ENCODE data around the gene ODF4. TPM values are rescaled to one million over a fixed set of nuclear protein-coding genes. Genes with fewer than 3 reads are reported as not detected.

Gene ODF4
- total and polyA plus RNA-seq, 2 of the 13 experiments (the other 11 are each of a cell fraction or from before 2014, with no cell fraction given): not detected

DNA sequence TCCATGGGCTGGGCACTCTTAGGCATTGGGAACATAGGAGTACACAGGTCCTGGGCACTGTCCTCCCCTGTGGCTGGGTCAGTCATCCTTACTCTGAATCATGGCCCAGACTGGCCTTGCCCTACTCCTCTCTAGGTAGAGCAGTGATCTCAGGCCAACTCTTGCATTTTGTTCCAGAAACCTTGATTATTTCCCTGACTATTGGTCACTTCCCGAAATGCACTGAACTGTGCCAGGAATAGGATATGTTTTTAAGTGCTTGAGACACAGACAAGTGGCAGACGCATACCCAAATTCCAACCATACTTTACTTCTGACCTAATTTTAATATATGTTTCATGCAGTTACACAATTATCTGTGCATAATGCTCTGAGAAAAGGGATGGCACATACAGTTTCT is 26.6 kb downstream of the ODF4 start:
- FAIRE-seq: no peak
- H3K79me2 ChIP-seq (ENCODE audit: insufficient read depth, low read length): no peaks in the 10 kb centered on the region
- ATAC-seq: no peak
- TF ChIP-seq, protein P1, sequence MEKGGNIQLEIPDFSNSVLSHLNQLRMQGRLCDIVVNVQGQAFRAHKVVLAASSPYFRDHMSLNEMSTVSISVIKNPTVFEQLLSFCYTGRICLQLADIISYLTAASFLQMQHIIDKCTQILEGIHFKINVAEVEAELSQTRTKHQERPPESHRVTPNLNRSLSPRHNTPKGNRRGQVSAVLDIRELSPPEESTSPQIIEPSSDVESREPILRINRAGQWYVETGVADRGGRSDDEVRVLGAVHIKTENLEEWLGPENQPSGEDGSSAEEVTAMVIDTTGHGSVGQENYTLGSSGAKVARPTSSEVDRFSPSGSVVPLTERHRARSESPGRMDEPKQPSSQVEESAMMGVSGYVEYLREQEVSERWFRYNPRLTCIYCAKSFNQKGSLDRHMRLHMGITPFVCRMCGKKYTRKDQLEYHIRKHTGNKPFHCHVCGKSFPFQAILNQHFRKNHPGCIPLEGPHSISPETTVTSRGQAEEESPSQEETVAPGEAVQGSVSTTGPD (CRISPR knock-in tag; IDR thresholded peaks at IDR 0.05): no peak
- no peak for TF ChIP-seq ZNF318 (CRISPR knock-in tag; IDR thresholded peaks at IDR 0.05)
- no peak for TF ChIP-seq STAT5B (CRISPR knock-in tag; IDR thresholded peaks at IDR 0.05)
- TF ChIP-seq ZBTB33 (CRISPR knock-in tag; IDR thresholded peaks at IDR 0.05): no peak
- TF ChIP-seq DZIP1 (CRISPR knock-in tag; IDR thresholded peaks at IDR 0.05): no peak
- TF ChIP-seq ZFP36L2 (CRISPR knock-in tag; IDR thresholded peaks at IDR 0.05): no peak

More for the DNA sequence above, 26.6 kb downstream of the ODF4 start:
- H3K4me2 ChIP-seq (ENCODE audit: low read depth, low read length): no peak overlapping the region
- intact Hi-C loops (cut with micrococcal nuclease; ENCODE audit: unreplicated experiment): no loop called here
- no peak overlapping the region for H3K4me3 ChIP-seq (replicated peaks in 1 of 3; ENCODE audit: insufficient read depth in 1 of 3, low read depth in 2 of 3, low read length in 3 of 3)
- ChIA-PET POLR2A (no interaction called here), CTCF (ENCODE audit: low intra/inter-chr PET ratio, low total read pairs) (no interaction called here)
- no peaks in the 10 kb centered on the region for H3K27me3 ChIP-seq (ENCODE audit: control insufficient read depth in 1 of 2, insufficient read depth in 2 of 2, low read length in 2 of 2)
- H3K36me3 ChIP-seq (replicated peaks in 1 of 2; ENCODE audit: control insufficient read depth in 1 of 2, insufficient read depth in 2 of 2, low read length in 2 of 2): peaks cover 2 to 9% of the 10 kb centered on the region in 2 experiments; a peak in 3 of 5 replicates
- no peak overlapping the region for H3K9ac ChIP-seq (ENCODE audit: insufficient read depth, low read depth, low read length)
- in situ Hi-C loops (cut with HindIII; ENCODE audit: extremely low pct_ligation_motif_present, low pct_unique_long_range_greater_than_20kb): no loop called here
- no peaks in the 10 kb centered on the region for H3K9me3 ChIP-seq (ENCODE audit: low read length)
- H3K27ac ChIP-seq (ENCODE audit: extremely low read length, insufficient read depth, low read length): no peak overlapping the region
- no peak overlapping the region for H2AFZ ChIP-seq (ENCODE audit: low read length)
- 93% methylated on average over 2 of the region's 2 CpGs for WGBS (ENCODE audit: low lambda C conversion rate)
- no peak for DNase-seq (ENCODE audit: low spot score)
- BruUV-seq (replicated peaks): no TSS peak
- H4K20me1 ChIP-seq (ENCODE audit: insufficient read depth, low read length): no peaks in the 10 kb centered on the region
- 0 out of 2 replicates have a peak, but pooled peaks cover 1% of the 10 kb centered on the region for H3K4me1 ChIP-seq (ENCODE audit: insufficient read depth, low read length)
